H1 (cell line): ENCODE data around the gene FAM149B1. TPM values are rescaled to one million over a fixed set of nuclear protein-coding genes. Genes with fewer than 3 reads are reported as not detected.

Source experiments
- FOSL1 ChIP-seq: IDR thresholded peaks from 2 replicates; pipeline ENCODE4 v1.6.1; 2011; ENCODE audit warnings: mild to moderate bottlenecking, low read depth, low read length, moderate library complexity; ENCODE audit not compliant: insufficient read depth
- MAFK ChIP-seq: IDR thresholded peaks from 2 replicates; pipeline ENCODE4 v1.6.1; 2012; ENCODE audit warnings: low read depth, mild to moderate bottlenecking, improper control_type of control experiment, low read length
- POLR2A ChIP-seq, 2 experiments: IDR thresholded peaks; 1 replicate in 1 of 2; 2 replicates in 1 of 2; pipeline ENCODE4 v1.6.1; 2011; ENCODE audit warnings: low read depth in 2 of 2, low read length in 2 of 2, mild to moderate bottlenecking in 2 of 2; ENCODE audit errors: control extremely low read depth in 1 of 2
- SP2 ChIP-seq: IDR thresholded peaks from 2 replicates; pipeline ENCODE4 v1.6.1; 2012; ENCODE audit warnings: mild to moderate bottlenecking, low read length, inconsistent platforms
- polyA plus RNA-seq, 7 experiments: library from polyadenylated mRNA; depleted of rRNA in 3 of 7; stranded (reverse) in 5 of 7; unstranded in 2 of 7; fragments of >200 nt in 5 of 7; fragments of 200-250 nt in 2 of 7; gene quantifications; 1 replicate in 5 of 7; 2 replicates in 1 of 7; 4 replicates in 1 of 7; pipeline versions ENCODE4 v1.2.1 to v1.2.3, GENCODE V29; 2011 to 2013; ENCODE audit warnings: missing spikeins in 2 of 7, mixed read lengths in 2 of 7
- total RNA-seq: library from RNA; stranded (reverse); fragmentation: NEBNext Ultra II Directional; extraction: Animal tissue kit (Norgen Biotek cat#: 25700); gene quantifications from 2 replicates; pipeline ENCODE4 v1.2.1, GENCODE V29; 2021

FAM149B1 gene
- total and polyA plus RNA-seq, 2 of the 8 experiments (the other 6 are each of a cell fraction or from before 2014, with no cell fraction given): 16.8 to 21.9 TPM

- no peak for TF ChIP-seq MAFK
- no peak for TF ChIP-seq FOSL1
- no peak for TF ChIP-seq SP2
- TF ChIP-seq POLR2A (IDR thresholded peaks at IDR 0.05; ENCODE audit: control extremely low read depth in 1 of 2, low read depth in 2 of 2, low read length in 2 of 2): no peak
These were observed 79.8 kb downstream of the FAM149B1 start (continued) for GRCh38 chr10:73247509-73248258.
